Osteoblast (primary cell): ENCODE results near the gene ENDOV. TPM values are rescaled to one million over a fixed set of nuclear protein-coding genes. Genes with fewer than 3 reads are reported as not detected.
"Not testable (repeated sequence)": the region's sequence is repeated elsewhere in the genome, so short reads cannot be mapped to it uniquely, and the experiment has no call there.

Experiments
- DNase-seq: peaks from one replicate; pipeline ENCODE4 v3.0.0; 2011; ENCODE audit warnings: low spot score, mixed read lengths; ENCODE audit not compliant: insufficient read length; ENCODE audit errors: missing footprints
- H2AFZ ChIP-seq: 2 replicates; pipeline ENCODE4 v1.6.0; 2011; ENCODE audit warnings: mild to moderate bottlenecking, low read length
- H3K27ac ChIP-seq: 2 replicates; pipeline ENCODE4 v1.5.1; 2011; ENCODE audit warnings: mild to moderate bottlenecking, low read depth, low read length, moderate library complexity
- H3K27me3 ChIP-seq: 2 replicates; pipeline ENCODE4 v1.6.0; 2012; ENCODE audit warnings: mild to moderate bottlenecking, control low read depth, inconsistent platforms, low read length, moderate library complexity; ENCODE audit not compliant: insufficient read depth
- H3K36me3 ChIP-seq: 2 replicates; pipeline ENCODE4 v1.5.1; 2011; ENCODE audit warnings: mild to moderate bottlenecking, low read length, control low read depth, moderate library complexity; ENCODE audit not compliant: insufficient read depth
- H3K4me1 ChIP-seq: 2 replicates; pipeline ENCODE4 v1.5.1; 2011; ENCODE audit warnings: mild to moderate bottlenecking, low read length, control low read depth, moderate library complexity; ENCODE audit not compliant: insufficient read depth
- H3K4me2 ChIP-seq: 2 replicates; pipeline ENCODE4 v1.6.0; 2011; ENCODE audit warnings: mild to moderate bottlenecking, low read length; ENCODE audit not compliant: insufficient read depth
- H3K4me3 ChIP-seq: fragments of 200-600 bp; sonication (generic); 3 replicates; pipeline ENCODE4 v1.5.1; 2012; ENCODE audit warnings: mild to moderate bottlenecking, low read length, inconsistent platforms; ENCODE audit not compliant: insufficient read depth
- H3K79me2 ChIP-seq: 2 replicates; pipeline ENCODE4 v1.6.0; 2012; ENCODE audit warnings: mild to moderate bottlenecking, low read length, control low read depth, inconsistent platforms; ENCODE audit not compliant: insufficient read depth
- H3K9me3 ChIP-seq: 2 replicates; pipeline ENCODE4 v1.5.1; 2011; ENCODE audit warnings: low read depth, low read length, control low read depth
- H4K20me1 ChIP-seq: 2 replicates; pipeline ENCODE4 v1.6.0; 2012; ENCODE audit warnings: mild to moderate bottlenecking, low read length, control low read depth; ENCODE audit not compliant: insufficient read depth
- CTCF ChIP-seq: IDR thresholded peaks from 2 replicates; pipeline ENCODE4 v1.5.1; 2011; ENCODE audit warnings: mild to moderate bottlenecking, low read depth, low read length, moderate library complexity; ENCODE audit errors: extremely low read depth
- total RNA-seq: library from RNA; depleted of rRNA; stranded (reverse); fragments of >200 nt; gene quantifications from 2 replicates; pipeline ENCODE4 v1.2.3, GENCODE V29; 2012

Gene ENDOV
- total RNA-seq, 1 donor: 19.5 TPM

- peaks cover 30% of the 10 kb centered on the region for H3K36me3 ChIP-seq
- H3K9me3 ChIP-seq: no peaks in the 10 kb centered on the region
- H3K27ac ChIP-seq: no peak overlapping the region
- H4K20me1 ChIP-seq: peaks cover 11% of the 10 kb centered on the region
- H3K27me3 ChIP-seq: peaks cover 1% of the 10 kb centered on the region
- no peak for TF ChIP-seq CTCF
- no peak for DNase-seq
- no peak overlapping the region for H2AFZ ChIP-seq
- H3K4me2 ChIP-seq: no peak overlapping the region
- H3K4me1 ChIP-seq: no peaks in the 10 kb centered on the region
- no peaks in the 10 kb centered on the region for H3K79me2 ChIP-seq
- no peak overlapping the region for H3K4me3 ChIP-seq
Measured at GRCh38 chr17:80396157-80397033, 18.6 kb upstream of the ENDOV start.

- Histone ChIP-seq H2AFZ (no peak overlapping the region), H3K27ac (no peak overlapping the region), H3K79me2 (no peaks in the 10 kb centered on the region), H3K9me3 (no peaks in the 10 kb centered on the region), H3K4me3 (no peak overlapping the region), H3K36me3 (peaks cover 27% of the 10 kb centered on the region), H3K4me1 (no peaks in the 10 kb centered on the region), H3K27me3 (peaks cover 7% of the 10 kb centered on the region), H3K4me2 (no peak overlapping the region), H4K20me1 (peaks cover 11% of the 10 kb centered on the region)
- DNase-seq: no peak
- no peak for TF ChIP-seq CTCF
Measured at GRCh38 chr17:80397034-80397387, 18.0 kb upstream of the ENDOV start.

GRCh38 chr17:80397686-80398085, 17.3 kb upstream of the ENDOV start:
- H2AFZ ChIP-seq: no peak overlapping the region
- peaks cover 22% of the 10 kb centered on the region for H3K36me3 ChIP-seq
- H3K4me1 ChIP-seq: no peaks in the 10 kb centered on the region
- no peaks in the 10 kb centered on the region for H3K9me3 ChIP-seq
- peaks cover 11% of the 10 kb centered on the region for H4K20me1 ChIP-seq
- H3K27ac ChIP-seq: no peak overlapping the region
- DNase-seq: no peak
- H3K27me3 ChIP-seq: peaks cover 13% of the 10 kb centered on the region
- H3K4me2 ChIP-seq: no peak overlapping the region
- H3K4me3 ChIP-seq: no peak overlapping the region
- H3K79me2 ChIP-seq: no peaks in the 10 kb centered on the region
- TF ChIP-seq CTCF: no peak

GRCh38 chr17:80401086-80401485, 13.9 kb upstream of the ENDOV start:
- not testable (repeated sequence) for DNase-seq, H3K4me1 ChIP-seq, H3K27ac ChIP-seq, H3K9me3 ChIP-seq, H3K36me3 ChIP-seq, H4K20me1 ChIP-seq, H3K79me2 ChIP-seq, H3K4me2 ChIP-seq, H3K4me3 ChIP-seq, H2AFZ ChIP-seq
- peaks cover 18% of the 10 kb centered on the region for H3K27me3 ChIP-seq

GRCh38 chr17:80402102-80402501, 12.9 kb upstream of the ENDOV start:
- H4K20me1 ChIP-seq, H3K9me3 ChIP-seq, H3K79me2 ChIP-seq, H3K4me3 ChIP-seq, H3K4me2 ChIP-seq, H3K36me3 ChIP-seq, H3K4me1 ChIP-seq, H2AFZ ChIP-seq, H3K27ac ChIP-seq, DNase-seq: not testable (repeated sequence)
- peaks cover 20% of the 10 kb centered on the region for H3K27me3 ChIP-seq
